RKO (cell line): Measurements from ENCODE around the gene FAM13B.
"Not testable (repeated sequence)": the region's sequence is repeated elsewhere in the genome, so short reads cannot be mapped to it uniquely, and the experiment has no call there.

Source experiments
- DNase-seq: peaks from one replicate; pipeline ENCODE4 v3.0.0-alpha.2; 2016; ENCODE audit warnings: low spot score

Gene FAM13B

DNA sequence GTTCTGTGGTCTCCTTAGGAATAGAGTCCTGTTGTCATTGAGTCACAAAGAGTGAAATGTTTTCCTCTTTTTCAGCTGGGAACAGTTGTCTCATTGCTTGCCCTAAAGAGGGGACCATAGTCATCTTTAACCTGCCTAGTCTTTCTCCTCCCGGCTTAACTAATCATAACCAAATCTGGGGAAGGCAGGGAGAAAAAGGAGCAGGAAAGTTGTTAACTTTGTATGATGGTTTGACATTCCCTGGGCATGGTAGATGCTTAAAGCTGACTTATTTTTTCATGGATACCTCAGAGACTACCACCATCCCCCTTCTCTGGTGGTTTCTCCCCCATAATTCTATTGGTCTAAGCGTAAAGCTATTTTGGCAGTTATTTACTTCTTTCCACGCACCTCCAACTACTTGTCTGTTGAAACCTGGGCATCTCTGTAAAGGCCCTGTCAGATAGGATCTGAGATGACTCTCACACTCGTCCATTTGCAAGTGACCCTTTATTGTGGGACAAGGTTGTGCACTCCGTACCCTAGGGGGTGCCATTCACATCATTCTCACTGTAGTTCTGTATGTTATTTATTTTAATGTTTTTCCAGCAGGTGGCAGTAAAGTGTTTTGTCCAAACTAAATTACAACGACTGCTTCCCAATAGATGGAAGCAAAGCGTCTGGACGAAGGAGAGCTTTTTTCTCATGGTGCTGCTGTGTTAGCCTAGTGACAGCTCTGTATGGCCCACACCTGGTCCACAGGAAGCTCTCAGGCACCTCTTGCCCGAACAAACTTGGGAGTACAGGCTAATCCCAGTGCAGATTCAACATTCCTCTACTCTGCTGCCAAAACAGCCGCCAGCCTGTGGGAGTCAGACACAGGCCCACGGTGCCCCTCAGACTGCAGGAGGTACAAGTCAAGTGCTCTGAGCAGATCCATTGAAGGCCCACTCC, 3.0 kb upstream of the FAM13B start:
- DNase-seq: peak; percentile 97

DNA sequence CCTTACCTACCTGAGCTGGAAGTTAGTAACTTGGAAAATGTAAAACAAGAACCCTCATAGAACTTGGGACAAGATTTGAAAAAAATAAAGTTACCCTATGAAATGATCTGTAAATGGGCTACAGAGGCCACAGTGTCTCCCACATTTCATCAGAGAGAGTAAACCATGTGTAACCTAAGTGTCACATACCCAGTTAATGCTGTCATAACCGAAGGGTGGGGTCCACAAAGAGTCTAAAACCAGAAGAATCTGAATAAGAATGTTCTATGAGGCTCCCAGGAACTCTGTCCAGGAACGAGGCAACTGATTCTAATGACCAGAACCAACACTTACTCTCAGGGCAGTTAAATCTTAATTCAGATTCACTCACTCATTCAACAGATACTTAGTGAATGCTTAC, 1.0 kb upstream of the FAM13B start:
- peak; percentile 54 for DNase-seq

DNA sequence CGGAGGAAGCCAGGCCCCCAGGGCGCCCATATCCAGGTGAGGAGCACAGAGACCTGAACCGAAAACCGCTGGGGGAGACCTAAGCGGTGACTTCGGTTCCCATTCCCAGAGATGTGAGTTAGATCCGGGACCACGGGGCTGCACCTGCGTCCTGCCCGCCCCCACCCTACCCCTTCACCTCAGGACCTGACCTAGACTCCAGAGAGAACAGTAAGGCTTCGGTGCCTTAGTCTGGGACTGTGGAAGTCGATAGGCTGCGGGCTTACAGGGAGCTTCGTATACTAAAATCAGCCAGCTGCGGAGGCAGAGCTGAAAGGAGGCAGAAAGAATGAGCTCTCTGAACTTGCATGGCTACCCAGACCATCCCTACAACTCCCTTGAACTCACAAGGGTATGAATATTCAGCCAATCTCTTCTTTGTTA, 518 bp upstream of the FAM13B start:
- DNase-seq: peak; percentile 12

DNA sequence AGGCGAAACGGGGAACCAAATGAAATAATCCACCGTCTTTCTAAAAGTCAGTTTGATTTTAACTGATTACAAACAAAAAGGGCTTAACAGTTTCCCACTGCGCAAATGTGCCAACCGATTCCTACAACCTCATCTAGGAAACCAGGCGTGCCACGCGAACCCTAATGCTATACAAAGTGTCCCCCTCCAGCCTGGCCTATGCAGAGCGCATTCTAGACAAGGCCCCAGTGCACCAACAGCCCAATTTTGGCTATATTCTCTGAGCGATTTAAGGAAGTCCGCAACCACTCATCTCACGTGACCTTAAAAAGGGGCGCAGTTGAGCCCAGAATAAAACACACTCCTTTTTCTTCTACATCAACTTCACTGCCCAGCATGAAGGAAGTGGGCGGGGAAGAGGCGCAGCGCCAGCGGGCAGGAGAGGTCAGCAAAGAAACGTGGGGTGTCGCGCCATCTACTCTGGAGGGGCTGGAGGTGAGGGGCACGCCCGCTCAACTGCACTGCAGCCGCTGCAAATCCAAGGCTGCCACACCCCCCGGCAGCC, 779 bp downstream of the FAM13B start:
- peak; percentile 88 for DNase-seq

DNA sequence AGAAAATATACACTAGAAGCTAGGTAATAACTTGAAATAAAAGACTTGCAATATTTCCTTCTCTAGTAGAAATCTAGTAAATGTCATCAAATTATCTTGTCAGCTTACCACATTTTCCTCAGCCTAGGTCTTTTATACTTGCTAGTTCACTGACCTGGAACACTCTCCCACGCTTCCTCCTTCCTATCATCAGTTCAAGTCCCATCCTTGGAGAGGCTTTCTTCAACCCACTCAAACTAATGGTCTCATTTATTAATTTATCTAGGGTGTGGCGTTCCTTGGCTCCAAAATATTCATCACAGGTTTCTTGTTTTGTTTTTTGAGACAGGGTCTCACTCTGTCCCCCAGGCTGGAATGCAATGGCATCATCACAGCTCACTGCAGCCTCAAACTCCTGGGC, 2.9 kb downstream of the FAM13B start:
- DNase-seq: no peak

DNA sequence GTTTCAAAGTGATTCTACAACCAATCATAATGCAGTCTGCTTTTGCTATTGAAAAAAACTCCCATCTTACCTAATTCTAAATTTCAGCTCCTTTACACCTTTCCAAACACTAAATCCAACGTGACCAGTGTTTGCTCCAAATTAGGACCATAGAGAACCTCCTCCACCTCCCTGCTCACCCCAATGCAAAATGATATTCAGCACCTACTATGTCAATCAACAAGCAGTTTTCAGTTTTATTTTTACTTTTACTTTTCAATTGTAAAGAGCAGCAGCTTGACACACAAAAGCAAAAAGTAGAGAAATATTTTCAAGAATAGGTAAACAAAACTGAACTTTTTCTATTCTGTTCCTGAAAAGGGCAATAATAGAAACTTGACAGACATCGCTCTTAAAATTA, 3.4 kb downstream of the FAM13B start:
- DNase-seq: no peak

DNA sequence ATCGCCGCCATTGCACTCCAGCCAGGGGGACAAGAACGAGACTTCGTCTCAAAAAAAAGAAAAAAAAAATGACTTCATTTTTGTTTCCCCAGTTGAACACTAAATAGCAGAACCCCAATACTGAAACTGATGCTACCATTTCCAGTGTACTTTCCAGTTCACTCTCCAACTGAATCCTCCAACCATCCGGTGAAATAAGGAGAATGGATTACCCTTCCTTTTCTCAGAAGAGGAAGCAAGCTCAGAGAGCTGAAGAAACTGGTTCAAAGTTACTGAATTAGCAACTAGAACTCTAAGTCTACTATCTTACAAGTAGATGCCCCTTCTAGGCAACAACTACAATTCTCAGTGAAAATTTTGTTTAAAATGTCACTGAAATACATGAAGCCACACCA, 3.9 kb downstream of the FAM13B start:
- DNase-seq: no peak

DNA sequence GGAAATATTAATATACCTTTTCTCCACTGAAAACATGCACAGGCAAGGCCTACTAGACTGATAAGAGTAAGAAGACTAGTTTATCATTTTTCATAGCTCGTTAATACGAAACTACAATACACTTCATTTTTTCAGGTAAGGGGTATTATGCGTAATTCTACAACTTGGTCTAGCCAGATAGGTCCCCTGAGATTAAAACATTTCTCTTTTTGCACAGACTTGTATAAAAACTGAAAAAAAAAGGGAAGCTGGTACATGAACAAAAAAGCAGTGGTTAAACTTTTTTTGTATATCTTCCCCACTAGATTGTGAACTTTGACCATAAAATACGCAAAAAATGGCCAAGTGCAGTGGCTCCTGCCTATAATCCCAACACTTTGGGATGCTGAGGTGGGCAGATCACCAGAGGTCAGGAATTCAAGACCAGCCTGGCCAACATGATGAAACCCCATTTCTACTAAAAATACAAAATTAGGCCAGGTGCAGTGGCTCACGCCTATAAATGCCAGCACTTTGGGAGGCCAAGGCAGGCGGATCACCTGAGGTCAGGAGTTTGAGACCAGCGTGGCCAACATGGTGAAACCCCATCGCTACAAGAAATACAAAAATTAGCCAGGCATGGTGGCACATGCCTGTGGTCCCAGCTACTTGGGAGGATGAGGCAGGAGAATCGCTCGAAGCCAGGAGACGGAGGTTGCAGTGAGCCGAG, 4.5 kb downstream of the FAM13B start:
- not testable (repeated sequence) for DNase-seq

DNA sequence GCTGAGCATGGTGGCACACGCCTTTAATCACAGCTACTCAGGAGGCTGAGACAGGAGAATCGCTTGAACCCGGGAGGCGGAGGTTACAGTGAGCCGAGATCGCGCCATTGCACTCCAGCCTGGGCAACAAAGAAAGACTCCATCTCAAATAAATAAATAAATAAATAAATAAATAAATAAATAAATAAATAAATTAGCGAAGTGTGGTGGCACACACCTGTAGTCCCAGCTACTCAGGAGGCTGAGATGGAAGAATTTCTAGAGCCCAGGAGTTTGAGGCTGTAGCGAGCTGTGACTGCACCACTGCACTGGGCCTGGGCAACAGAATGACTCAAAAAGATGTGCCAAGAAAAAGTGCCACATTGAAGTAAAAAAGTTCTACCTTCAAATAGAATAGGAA, 6.1 kb downstream of the FAM13B start:
- DNase-seq: not testable (repeated sequence)

DNA sequence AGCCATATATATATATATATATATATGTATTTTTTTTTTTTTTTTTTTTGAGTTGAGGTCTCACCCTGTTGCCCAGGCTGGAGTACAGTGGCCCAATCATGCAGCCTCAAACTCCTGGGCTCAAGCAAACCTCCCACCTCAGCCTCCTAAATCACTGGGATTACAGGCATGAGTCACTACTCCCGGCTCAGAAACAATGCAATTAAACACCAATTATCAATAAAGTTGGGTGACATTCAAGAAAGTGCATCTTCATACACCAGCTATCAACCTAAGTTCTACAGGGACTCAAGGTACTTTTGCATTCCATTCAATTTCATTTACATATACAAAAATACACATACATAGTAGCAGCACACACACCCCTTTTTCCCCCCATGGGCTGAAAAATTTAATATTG, 7.6 kb downstream of the FAM13B start:
- no peak for DNase-seq

DNA sequence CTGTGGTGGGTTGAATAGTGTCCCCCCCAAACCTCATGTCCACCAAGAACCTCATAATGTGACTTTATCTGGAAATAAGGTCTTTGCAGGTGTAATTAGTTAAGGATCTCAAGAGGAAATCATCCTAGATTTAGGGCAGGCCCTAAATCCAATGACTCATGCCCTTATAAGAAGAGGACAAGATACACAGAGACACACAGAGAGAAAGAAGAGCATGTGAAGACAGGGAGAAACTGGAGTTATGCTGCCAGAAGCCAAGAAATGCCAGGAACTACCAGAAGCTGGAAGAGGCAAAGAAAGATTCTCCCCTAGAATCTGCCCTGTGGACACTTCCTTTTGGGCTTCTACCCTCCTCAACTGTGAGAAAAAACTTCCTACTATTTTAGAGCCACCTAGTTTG, 8.8 kb downstream of the FAM13B start:
- no peak for DNase-seq

DNA sequence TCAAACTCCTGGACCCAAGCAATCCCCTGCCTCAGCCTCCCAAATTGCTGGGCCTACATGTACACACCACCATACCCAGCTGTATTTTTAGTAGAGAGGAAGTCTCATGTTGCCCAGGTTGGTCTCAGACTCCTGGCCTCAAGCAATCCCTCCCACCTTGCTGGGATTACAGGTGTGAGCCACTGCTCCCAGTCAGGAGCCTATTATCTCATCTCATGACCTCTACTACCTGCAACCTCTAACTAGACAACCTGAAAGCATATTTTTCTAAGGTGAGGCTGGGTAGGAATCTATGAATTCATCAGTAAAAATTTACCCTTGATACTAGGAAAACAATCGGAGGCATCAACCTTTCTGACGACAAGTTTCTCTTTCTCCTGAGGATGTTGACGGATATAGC, 10.0 kb downstream of the FAM13B start:
- DNase-seq: no peak

DNA sequence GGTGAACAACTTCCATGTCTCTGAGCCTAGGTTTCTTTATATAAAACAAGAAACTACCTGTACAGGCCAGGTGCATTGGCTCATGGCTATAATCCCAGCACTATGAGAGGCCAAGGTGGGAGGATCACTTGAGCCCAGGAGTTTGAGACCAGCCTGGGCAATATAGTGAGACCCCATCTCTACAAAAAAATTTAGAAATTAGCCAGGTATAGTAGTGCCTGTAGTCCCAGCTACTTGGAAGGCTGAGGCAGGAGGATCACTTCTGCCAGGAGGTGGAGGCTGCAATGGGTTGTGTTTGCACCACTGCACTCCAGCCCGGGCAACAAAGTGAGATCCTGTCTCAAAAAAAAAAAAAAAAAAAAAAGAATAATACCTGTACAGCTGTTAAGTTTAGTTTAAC, 11.1 kb downstream of the FAM13B start:
- DNase-seq: no peak

DNA sequence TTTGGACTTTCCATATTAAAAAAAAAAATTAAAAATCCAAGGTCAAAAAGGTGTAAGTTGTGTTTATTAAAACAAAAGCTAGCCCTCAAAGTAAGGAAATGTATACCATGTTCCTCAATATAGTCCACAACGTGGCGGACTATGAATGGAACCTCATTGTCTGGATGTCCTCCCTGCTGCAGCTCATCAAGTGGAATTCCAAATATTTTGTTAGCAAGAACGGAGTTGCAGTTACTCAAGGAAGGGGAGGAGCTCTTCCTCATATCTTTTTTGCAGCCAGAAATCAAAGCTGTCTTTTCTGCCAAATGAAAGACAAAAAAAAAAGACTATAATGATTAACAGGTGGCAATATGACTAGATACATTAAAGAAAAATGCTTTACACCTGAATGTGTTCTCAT, 14.0 kb downstream of the FAM13B start:
- DNase-seq: no peak

DNA sequence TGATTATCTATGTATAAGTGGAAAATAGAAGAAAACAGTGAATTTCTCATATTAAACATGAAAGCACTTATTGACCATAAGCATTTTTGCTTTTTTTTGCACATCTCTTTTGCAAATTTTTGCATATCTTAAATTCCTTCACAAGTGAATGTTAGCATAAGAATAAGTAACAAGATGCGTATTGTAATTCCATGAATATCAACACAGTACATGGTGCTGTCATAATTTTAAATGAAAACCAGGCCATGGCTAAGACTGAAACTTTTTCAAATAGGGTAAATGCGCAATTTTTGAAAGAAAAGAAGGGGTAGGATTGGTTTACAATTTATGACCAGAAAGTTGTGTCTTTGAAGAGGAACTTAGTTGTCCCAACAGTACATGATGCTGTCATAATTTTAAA, 17.0 kb downstream of the FAM13B start:
- DNase-seq: no peak

DNA sequence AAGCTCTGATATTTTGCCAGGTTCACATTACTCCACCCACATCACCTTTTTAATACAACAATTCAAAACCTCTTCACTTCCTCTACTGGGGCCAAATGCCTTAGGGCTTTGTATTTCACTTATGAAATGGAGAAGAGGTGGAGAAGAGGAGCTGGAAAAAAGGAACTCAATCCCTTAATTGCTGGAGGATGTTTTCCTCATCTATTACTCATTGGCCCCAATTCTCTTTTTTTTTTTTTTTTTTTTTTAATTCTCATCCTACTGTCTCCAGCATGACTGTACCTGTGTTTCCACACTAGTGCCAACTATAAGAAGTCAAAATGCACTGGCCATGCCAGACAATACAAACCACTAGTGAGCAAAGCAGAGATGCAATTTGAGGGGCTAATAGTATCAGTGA, 20.9 kb downstream of the FAM13B start:
- DNase-seq: no peak

DNA sequence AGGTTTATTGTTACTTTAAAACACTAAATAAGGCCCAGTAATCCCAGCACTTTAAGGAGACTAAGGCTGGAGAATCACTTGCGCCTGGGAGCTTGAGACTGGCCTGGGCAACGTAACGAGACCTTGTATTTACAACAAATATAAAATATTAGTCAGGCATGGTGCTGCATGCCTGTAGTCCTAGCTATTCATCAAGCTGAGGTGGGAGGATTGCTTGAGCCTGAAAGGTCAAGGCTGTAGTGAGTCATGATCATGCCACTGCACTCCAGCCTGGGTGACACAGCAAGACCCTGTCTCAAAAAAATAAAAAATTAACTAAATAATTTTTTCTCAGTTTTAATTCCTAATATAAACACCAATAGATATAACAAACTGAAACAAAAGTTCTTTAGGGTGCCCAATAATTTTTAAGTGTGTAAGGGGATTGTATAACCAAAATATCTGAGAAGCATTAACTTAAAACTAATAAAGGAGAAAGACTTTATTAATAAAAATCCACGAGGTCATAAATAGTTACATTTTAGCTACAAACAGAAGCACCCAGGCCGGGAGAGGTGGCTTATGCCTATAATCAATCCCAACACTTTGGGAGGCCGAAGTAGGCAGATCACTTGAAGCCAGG, 32.7 kb downstream of the FAM13B start:
- peak; percentile 25 for DNase-seq

DNA sequence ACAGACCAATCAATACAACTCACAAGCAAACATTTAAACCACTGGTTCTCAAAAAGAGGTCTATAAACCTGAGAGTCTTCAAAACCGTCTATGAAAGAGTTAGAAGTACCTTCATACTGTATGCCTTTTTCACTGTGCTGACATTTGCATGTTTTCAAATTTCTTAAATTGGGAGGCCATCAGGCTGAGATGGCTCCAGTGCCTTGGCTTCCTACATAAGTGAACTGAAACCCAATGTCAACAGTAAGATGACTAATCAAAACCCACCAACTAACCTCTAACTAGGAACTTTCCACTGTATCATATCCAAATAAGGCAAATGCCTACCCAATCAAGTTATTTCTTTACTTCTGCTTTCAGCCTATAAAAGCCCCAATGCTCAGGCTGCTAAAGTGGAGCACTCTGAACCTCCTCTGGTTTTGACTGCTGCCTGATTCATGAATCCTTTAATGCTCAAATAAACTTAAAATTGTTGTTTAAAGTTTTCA, 35.1 kb downstream of the FAM13B start:
- DNase-seq: no peak

DNA sequence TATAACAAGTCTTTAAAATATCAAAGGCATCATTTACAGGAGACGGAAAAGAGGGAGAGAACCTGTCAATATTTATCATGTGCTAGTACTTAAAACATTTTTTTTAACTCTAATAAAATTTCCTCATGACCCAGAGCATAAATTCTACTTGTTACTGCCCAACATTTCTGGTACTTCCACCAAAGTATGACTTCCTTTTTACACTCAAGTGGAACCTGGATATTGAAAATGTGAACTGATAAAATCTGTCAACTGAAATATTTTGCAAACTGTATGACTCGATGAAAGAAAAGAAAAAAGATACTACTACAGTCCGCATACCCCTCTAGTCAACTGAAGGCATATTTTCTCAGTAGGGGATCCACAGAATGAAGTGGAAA, 37.1 kb downstream of the FAM13B start:
- no peak for DNase-seq

DNA sequence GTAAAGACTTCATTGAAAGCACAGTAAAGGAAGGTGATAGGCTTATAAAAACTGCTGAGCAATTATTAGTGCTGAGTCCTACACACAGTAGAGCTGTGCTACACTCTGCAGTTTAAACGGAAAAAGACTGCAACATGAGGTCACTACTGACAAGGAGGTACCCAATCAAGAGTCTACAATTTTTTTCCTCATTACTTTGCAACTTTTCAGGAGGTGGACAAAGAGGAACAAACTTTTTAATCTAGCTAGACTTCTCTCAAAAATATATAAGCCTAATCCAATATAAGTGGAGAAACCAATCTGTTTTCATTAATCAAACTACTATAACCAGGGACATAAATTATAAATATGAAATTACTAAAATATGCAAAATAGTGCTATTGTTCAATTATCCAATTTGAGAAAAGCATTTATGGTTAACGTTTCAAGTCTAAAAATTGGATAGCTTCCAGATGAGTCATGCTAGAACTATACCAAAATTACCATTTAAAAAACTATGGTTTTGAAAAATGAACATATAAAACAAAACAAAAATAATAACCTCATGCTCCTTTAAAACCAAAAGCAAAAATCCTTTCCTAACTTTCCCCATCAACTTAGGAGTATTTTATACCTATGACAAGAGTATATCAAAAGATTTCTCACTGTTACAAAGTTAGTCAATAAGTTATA, 37.7 kb downstream of the FAM13B start:
- DNase-seq: peak; percentile 15

DNA sequence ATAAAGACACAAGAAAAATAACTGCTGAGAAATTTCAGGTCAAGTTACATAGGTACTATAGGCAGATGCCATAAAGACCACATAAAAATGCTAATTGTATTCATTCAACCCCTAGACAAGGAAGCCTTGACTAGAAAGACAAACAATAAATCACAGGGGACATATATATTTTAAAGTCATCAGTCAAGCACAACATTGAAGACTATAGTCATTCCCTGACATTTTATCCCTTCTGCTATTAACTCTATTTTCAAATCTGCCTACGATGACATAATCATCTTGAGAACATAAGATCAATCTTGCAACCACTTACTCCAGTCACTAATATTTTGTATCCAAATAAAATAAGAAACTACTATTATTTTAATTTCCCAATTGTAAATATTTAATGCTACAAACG, 38.3 kb downstream of the FAM13B start:
- no peak for DNase-seq

DNA sequence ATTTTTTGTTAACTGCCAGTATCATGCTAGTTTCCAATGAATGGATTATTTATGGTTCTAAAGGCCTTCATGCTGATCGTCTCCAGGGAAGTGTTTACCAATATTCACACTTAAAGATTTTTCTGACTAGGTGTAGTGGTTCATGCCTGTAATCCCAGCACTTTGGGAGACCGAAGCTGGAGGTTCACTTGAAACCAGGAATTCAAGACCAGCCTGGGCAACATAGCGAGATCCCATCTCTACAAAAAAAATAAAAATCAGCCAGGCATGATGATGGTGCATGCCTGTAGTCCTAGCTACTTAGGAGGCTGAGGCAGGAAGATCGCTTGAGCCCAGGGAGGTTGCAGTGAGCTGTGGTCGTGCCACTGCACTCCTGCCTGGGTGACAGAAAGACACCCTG, 43.5 kb downstream of the FAM13B start:
- DNase-seq: no peak
